ENCODE results near the gene HCFC1R1.

- TF ChIP-seq CTCF (IDR thresholded peaks at IDR 0.05; ENCODE audit: poor library complexity): no peak
- no peak for TF ChIP-seq EZH2phosphoT487 (IDR thresholded peaks at IDR 0.05; ENCODE audit: low read depth, severe bottlenecking, unreplicated experiment)
Observed at GRCh38 chr16:3050487-3050886, 26.7 kb upstream of the HCFC1R1 start.

Data from hepatocyte (in vitro differentiated cells).